HG02943 (cell line): ENCODE measurements around the gene BPI.
"Not testable (repeated sequence)": the region's sequence is repeated elsewhere in the genome, so short reads cannot be mapped to it uniquely, and the experiment has no call there.

ENCODE experiments used
- ATAC-seq: cut with Tn5 transposase; IDR thresholded peaks from one replicate; pipeline ENCODE4 v1.9.1; 2021; ENCODE audit warnings: mild to moderate bottlenecking, low read depth, moderate library complexity; ENCODE audit not compliant: unreplicated experiment

BPI gene

DNA sequence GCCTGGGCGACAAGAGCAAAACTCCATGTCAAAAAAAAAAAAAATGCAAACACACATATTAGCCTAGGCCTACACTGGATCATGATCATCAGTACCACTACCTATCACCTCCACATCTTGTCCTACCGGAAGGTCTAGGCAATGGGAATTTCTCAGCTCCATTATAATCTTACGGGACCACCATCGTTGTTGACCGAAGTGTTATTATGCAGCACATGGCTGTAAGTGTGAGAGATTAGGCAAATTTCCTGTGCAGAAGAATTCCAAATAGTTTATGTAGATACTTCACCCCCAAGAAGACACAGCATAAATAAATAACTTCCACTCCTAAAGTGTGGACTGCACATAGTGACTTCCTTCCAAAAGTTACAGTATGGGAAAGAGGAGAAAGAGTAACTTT is 26.7 kb upstream of the BPI start:
- ATAC-seq: no peak

DNA sequence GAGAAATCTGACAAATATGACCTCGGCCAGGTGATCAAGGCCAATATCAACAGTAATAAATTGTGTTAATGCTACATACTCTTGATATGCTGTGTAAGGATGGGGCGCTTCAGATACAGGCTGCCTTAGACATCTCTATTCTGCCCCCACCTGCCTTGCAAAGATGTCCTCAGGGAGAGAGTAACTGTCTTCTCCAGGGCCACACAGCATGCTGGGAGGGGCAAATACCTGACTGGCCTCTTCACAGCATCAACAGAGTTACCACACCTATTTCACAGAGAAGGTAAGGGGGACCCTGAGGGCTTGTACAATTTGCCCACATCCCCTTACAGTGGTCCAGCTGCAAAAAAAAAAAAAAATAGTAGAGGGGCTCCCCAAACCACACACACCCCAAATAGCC is 26.3 kb upstream of the BPI start:
- no peak for ATAC-seq

DNA sequence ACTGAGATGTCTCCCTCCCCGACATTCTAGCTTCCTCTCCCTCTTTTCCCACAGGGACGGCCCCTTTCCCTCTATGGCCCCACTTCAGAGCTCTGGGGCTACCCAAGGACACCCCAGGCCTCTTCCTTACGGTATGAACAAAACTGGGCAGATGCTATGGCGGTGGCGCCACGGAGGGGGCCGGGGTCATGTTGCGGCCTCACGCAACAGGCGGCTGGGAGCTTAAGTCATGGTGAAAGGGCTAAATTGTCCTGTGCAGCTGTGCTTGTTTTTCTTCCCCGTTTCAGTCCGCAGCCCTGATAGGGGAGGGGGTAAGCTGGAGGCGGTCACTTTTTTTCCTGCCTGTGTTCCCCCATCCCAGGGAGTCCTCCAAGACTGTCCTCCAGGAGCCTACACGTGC is 25.8 kb upstream of the BPI start:
- ATAC-seq: no peak

DNA sequence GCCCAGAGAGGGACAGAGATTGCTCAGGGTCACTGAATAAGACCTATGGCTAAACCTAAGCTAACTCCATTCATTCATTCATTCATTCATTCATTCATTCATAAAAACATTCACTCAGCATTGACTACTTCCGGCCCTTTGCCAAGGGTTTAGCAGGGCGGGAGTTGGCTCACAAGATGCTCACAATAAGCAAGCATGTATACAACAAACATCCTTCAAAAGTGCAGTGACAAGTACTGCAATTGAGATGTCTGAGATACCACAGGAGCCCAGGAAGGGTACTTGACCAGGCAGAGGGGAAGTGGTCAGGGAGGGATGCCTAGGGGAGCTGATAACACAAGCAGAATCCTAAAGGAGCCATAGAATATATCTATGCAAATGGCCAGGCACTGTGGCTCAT is 25.2 kb upstream of the BPI start:
- ATAC-seq: no peak

DNA sequence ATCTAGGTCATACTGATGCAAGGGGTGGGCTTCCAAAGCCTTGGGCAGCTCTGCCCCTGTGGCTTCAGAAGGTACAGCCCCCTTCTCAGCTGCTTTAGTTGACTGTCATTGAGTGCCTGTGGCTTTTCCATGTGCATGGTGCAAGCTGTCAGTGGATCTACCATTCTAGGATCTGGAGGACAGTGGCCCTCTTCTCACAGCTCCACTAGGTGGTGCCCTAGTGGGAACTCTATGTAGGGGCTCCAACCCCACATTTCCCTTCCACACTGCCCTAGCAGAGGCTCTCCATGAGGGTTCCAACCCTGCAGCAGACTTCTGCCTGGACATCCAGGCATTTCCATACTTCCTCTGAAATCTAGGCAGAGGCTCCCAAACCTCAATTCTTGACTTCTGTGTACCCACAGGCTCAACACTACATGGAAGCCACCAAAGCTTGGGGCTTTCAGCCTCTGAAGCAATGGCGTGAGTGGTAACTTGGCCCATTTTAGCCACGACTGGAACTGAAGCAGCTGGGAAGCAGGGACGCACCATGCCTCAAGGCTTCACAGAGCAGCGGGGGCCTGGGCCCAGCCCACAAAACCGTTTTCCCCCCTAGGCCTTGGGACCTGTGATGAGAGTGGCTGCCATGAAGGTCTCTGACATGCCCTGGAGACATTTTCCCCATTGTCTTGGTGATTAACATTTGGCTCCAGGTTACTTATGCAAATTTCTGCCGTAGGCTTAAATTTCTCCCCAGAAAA is 22.6 kb upstream of the BPI start:
- ATAC-seq: not testable (repeated sequence)

DNA sequence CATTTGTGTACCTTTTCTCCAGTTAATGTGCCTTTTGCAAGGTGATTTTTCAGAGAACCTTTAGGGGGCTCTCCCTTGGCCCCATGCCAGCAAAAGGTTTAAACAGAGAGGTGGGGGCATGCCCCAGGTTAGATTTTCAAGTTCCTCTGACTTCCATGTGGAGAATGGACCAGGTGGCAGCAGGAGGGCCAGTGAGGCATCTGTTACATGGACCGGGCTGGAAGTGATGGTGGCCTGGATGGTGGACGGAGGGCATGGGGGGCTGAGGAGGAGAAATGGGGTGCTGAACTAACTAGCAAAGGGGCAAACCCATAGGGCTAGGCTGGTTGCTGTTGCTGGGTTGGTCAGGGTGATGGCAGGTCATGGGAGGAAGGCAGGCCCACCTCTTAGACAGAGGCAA is 20.7 kb upstream of the BPI start:
- ATAC-seq: no peak

DNA sequence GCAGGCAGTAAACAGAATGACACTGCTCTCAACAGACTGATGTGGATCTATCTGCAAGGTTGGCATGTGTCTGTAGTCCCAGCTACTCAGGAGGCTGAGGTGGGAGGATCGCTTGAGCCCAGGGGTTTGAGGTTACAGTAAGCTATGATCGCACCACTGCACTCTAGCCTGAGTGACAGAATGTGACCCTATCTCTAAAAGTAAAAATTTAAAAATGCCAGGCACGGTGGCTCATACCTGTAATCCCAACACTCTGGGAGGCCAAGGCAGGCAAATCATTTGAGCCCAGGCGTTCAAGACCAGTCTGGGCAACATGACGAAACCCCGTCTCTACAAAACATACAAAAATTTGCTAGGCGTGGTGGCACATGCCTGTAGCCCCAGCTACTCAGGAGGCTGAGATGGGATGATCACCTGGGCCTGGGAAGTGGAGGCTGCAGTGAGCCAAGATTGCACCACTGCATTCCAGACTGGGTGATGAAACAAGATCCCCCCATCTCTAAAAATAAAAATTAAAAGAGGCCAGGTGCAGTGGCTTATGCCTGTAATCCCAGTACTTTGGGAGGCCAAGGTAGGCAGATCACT is 19.8 kb upstream of the BPI start:
- ATAC-seq: not testable (repeated sequence)

DNA sequence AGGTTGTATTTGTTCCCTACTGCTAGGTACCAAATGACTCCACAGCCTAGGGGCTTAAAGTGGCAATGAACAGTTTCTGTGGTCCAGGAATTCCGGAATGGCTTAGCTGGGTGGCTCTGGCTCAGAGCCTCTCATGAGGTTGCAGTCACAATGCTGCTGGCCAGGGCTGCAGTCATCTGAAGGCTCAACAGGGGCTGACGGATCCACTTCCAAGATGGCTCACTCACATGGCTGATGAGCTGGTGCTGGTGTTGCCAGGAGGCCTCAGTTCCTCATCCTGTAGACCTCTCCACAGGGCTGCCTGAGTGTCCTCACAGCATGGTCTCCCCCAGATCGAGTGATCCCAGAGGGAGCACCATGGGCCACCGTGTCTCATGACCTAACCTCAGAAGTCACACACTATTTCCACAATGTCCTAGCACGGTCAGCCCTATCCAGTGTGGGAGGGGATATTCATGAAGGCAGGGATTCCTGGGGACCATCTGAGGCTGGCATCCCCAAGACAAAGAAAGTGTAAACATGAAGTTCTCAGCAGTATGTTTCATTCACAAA is 19.0 kb upstream of the BPI start:
- no peak for ATAC-seq

DNA sequence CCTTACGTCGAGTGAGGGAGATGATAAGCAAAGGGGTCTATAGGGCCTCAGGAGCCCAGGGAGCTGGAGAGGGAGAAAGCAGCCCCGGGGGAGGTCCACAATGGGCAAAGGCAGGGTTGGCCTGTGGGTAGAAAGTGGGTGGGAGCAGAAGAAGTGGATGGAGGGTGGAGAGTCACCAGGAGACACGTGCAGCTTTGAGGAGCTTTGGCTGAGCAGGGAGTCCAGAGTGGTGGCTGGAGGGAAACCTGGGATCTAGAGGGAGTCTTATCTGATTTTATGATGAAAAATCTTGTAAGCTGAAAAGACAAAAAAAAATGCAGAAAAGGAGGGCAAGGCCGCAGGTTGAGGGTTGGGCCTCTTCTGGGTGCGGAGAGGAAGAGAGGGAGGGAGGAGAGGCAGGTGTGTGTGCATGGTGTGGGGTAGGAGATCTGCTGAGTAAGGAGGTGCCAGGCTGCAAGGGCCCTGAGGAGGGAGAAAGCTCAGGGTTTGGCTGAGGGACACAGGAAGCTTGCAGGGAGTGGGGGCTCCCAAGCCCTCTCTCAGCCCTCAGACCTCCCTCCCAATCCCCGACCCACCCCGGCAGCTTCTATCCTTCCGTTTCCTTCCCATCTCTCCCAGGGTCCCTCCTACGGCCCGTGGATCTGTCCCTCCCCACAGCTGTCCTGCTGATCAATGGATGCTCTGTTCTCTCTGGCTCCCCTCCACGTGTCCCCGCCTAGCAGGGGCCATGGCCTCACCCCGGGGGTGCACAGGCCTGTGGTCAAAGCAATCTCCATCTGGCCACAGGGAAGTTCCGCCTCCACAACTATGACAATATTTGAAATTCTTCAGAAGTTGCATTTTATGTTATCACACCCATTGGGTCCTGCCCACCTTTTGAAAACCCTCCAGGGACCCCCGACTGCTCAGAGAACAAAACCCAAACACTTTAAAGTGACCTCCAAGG is 17.1 kb upstream of the BPI start:
- ATAC-seq: no peak

DNA sequence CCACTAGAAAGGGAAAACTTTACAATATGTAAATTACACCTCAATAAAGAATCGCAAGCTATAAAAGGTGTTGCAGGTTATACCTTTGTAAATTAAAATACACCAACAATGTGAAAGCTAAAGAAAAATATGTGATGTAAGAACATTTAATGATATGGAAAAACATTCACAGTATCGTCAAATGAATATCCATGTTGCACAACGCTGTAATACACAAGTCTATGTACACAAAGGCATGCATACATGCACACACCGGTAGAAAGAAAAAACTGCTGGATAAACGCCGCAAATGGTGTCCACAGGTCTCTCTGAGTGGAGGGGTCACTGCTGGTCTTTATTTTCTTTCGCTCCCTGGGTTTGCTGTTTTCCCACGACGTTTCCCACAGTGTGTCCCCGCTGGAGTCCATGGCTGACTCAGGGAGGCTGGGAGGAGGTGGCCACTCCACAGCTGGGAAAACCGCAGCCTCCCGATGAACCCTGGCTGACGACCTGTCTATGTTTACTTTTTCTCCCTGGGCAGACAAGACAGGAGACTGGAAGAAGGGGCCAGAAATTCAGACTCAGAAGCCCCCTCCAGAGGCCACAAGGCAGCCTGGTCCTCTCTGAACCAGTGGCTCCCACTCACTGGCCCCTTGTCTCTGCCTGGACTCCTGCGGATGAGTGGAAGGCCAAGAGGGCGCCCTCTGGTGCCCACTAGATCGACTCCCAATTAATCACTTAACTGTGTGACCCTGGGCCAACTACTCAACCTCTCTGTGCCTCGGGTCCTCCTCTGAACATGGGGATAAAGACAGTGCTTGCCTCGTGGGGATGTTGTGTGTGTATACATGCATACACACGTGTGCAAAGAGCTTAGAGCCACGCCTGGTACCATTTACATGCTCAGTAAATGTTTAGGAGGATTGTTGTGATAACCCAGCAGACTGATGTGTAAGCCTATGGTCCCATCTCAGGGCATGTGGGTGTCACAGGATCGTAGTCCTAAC is 12.8 kb upstream of the BPI start:
- no peak for ATAC-seq

DNA sequence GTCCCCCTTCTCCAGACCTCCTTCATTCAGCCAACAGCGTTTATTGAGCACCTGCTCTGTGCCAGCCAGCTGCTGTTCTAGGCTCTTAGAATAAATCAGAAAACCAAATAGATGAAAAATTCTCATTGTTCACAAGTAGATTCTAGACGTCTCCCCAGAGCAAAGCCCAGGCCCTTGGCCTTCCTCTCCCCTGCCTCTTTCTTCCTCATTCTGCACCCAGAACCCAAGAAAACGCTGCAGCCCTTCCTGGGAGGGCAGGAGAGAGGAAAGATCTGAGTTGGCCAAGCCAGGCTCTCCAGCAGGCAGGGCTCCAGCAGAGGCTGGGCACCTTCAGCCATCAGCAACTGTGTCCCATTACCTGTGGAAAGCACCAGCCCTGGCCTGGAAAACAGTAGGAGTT is 12.0 kb upstream of the BPI start:
- ATAC-seq: no peak

DNA sequence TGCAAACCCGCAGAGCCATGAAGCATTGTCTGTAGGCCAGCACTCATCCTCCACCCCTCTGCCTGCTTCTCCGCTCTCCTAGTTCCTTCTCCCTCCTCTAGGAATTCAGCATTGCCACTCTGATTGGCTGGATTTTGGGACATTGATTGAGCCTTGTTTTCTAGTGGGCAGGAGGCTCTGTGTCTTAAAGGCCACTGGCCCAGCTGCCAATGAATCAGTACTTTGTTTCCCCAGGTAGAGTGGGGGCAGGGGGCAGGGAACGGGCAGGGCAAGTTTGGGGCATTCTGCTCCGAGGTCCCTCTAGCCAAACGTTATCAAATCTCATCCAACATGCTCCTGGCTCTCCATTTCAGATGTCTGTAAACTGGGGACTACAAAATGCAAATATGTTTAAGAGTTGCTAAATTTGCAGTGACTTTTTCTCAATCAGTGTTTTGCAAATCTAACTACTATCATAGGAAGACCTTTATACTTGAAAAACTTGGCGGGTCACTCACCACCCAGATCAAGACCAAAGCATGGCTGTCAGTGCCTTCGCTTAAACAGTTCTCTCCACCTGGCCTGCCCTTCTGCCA is 10.4 kb upstream of the BPI start:
- no peak for ATAC-seq

DNA sequence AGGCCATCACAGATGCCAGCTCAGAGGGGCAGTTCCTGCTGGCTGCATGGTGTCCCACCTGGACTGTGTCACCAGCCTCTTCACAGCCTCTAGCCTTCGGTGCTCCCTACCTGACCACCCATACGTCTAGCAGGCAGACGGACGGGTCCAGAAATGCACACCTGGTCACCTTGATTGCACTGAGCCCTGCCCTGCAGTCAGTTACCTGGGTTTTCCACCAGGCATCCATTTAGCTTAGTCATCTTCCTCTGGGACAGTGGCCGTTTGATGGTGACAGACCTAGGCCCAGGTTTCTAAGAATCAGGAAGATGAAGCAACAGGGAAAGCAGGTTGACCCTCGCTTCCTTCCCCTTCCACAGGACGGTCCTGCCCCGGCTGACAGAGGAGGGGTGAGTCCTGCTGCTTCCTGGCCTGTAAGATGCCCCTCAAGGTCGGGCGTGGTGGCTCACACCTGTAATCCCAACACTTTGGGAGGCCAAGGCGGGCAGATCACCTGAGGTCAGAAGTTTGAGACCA is 9.8 kb upstream of the BPI start:
- ATAC-seq: no peak

DNA sequence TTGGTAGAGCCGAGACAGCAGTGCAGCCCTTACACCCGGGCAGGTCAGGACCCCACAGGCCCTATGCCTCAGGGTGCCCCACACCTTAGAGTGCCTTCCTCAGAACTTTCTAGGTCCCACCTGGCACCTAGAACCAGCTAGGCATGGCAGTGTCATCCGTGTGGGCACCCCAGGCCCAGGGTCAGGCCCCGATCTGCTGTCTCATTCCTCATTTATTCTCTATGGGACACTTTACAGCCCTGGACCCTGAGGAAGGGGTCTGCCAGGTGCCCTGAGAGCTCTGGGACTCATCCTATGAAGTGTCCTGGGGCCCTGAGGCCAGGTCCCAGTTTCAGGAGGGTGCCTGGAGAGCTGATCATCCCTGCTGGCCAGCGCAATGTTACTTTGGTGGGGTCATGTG is 8.1 kb upstream of the BPI start:
- ATAC-seq: no peak

DNA sequence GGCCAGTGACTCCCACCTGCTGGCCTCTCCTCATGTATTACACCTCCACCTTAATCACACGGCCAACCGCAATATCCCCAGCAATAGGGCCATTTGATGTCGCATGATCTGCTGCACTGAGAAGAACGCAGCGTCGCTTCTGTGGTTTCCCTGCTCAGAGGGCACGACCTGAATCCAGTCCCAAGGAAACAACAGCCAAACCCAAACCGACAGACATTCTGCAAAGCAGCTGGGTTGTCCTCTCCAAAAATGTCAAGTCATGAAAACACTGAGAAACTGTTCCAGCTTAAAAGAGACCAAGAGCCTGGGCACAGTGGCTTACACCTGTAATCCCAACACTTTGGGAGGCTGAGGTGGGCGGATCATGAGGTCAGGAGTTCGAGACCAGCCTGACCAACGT is 7.5 kb upstream of the BPI start:
- ATAC-seq: no peak

DNA sequence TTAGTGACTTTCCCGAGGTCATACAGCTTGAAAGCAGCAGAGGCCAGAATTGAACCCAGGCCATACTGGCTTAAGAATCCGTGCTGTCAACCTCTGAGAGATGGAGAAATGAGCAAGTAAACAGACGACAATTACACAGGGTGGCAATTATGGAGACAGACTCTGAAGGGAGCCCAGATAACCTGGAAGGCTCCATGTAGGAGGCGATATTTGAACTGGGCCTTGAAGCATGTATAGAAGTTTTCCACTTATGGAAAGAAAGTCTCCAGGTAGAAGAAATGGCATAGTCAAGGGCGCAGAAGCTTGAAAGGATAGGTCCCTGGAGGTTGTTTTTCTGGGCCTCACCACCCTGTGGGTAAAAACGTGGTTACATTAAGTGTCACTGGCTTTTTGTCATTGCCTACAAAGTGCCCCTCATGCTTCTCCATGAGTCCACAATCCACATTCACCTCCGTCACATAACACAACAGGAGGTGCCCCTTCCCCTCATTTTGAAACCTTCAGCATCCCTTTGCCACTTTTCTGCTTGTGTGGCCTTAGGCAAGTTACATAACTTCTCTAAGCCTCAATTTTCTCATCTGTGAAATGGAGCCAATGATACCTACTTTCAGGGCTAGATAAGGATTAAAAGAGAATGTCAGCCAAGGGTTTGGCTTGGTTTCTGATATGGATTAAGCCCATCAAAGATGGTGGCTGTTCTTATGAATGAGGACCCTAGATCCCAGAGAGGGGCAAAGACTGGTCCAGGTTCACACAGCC is 5.9 kb upstream of the BPI start:
- no peak for ATAC-seq

DNA sequence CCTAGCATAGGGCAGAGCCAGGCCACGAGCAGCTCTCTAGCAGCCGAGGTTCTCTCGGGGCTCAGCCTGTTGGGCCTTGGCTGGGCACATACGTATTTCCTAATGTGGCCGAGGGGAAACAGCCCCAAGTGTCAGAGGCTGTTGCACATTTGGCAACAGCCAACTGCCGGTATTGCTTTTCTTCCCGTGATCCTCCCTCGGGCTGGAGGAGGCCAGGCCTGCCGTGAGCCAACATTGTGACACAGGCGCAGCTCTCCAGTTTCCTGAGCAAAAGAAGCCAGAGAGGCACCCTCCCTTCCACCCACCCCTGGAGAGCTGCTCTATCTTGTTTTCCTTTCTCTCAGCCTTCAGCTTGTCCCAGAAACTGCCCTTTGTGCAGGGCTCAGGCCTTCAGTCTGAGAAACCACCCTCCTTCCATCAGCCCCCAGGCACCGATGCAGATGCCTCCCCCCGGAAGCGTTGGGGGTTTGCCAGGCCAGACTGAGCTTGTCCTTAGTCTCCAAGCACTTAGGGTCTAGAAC is 5.1 kb upstream of the BPI start:
- ATAC-seq: no peak

DNA sequence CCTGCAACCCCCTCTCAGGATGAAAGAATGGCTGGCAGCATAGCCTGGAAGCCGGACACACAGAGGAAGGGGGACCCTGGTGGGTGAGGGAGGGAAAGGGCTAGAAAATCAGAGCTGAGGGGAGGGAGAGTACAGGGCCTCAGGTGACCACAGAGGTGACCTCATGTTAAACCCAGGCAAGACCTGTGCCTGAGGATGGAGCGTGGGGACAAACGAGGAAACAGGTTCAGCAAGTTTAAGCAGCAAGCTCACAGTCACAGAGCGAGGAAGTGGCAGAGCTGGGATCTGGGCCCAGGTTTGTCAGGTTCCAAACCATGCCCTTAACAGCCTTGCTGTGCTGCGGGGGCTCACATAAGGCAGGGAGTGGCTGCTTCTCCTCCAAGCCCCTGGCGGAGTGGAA is 4.0 kb upstream of the BPI start:
- ATAC-seq: no peak

DNA sequence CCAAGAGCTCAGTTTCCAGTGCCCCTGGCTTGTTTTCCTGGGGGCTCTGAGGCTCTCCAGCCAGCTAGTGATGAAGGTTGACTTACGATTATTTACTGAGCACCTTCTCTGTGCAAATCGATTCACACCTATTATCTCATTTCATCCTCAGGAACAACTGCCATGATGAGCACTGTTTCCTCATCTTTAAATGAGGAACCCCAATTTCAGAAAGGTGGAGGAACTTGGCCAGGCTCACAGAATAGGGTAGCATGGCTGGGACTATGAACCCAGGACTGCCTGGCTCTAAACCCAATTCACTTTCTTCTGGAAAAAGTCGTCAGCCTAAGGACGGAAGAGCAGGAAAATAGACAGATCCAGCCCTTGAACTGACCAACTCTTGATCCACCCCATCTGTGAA is 3.5 kb upstream of the BPI start:
- no peak for ATAC-seq
